Cardiac muscle cell (in vitro differentiated cells and primary cell): ENCODE measurements around the gene GPC5. TPM values are rescaled to one million over a fixed set of nuclear protein-coding genes. Genes with fewer than 3 reads are reported as not detected.
A peak's percentile ranks its signal among the peaks of the same experiment; 100 is the strongest.
"Not testable (repeated sequence)": the region's sequence is repeated elsewhere in the genome, so short reads cannot be mapped to it uniquely, and the experiment has no call there.

Experiments used
- DNase-seq, 2 donors: peaks; one replicate each; pipeline versions ENCODE4 v3.0.0 to v3.0.0-alpha.2; 2010 to 2017; ENCODE audit warnings: low read depth in 1 of 2, low spot score in 1 of 2
- H3K27ac ChIP-seq: fragments of 200-600 bp; sonication (generic); 2 replicates; pipeline ENCODE4 v1.5.1; 2016
- H3K27me3 ChIP-seq: fragments of 200-600 bp; sonication (generic); 2 replicates; pipeline ENCODE4 v1.6.0; 2016; ENCODE audit warnings: control low read depth
- H3K36me3 ChIP-seq: fragments of 200-600 bp; sonication (generic); 2 replicates; pipeline ENCODE4 v1.5.1; 2016; ENCODE audit warnings: control low read depth
- H3K4me1 ChIP-seq: fragments of 200-600 bp; sonication (generic); 2 replicates; pipeline ENCODE4 v1.8.1; 2017; ENCODE audit warnings: low read depth, mild to moderate bottlenecking, mixed run types
- H3K4me3 ChIP-seq: fragments of 200-600 bp; sonication (generic); 2 replicates; pipeline ENCODE4 v1.5.1; 2016; ENCODE audit warnings: mild to moderate bottlenecking
- H3K9me3 ChIP-seq: fragments of 200-600 bp; sonication (generic); 2 replicates; pipeline ENCODE4 v1.5.1; 2017; ENCODE audit warnings: low read depth, mild to moderate bottlenecking, control low read depth
- CTCF ChIP-seq: IDR thresholded peaks from 2 replicates; pipeline ENCODE4 v1.5.1; 2012; ENCODE audit warnings: low read depth, mild to moderate bottlenecking, low read length
- polyA plus RNA-seq: library from polyadenylated mRNA; unstranded; fragments of >200 nt; fragmentation: Nextera tagmentation; extraction: Ambion mirVana; gene quantifications from 2 replicates; pipeline ENCODE4 v1.2.1, GENCODE V29; 2016
- total RNA-seq: library from RNA; depleted of rRNA; stranded (reverse); fragments of >200 nt; gene quantifications from 2 replicates; pipeline ENCODE4 v1.2.3, GENCODE V29; 2016

The GPC5 gene
- total and polyA plus RNA-seq, 2 experiments from 2014 or later = 0.97 to 3.3 TPM

GRCh38 chr13:92745258-92745657 lies 1346.8 kb downstream of the GPC5 start:
- H3K27me3 ChIP-seq = no peaks in the 10 kb centered on the region
- no peaks in the 10 kb centered on the region for H3K4me1 ChIP-seq
- H3K36me3 ChIP-seq = no peaks in the 10 kb centered on the region
- no peaks in the 10 kb centered on the region for H3K9me3 ChIP-seq
- no peak for DNase-seq
- H3K27ac ChIP-seq = no peak overlapping the region
- no peak overlapping the region for H3K4me3 ChIP-seq
- no peak for TF ChIP-seq CTCF

GRCh38 chr13:92752705-92753104 lies 1354.3 kb downstream of the GPC5 start:
- H3K4me3 ChIP-seq, DNase-seq, H3K27ac ChIP-seq, H3K36me3 ChIP-seq, H3K27me3 ChIP-seq, H3K4me1 ChIP-seq, H3K9me3 ChIP-seq: not testable (repeated sequence)

GRCh38 chr13:92761710-92762109 lies 1363.3 kb downstream of the GPC5 start:
- no peaks in the 10 kb centered on the region for H3K36me3 ChIP-seq
- H3K4me1 ChIP-seq = no peaks in the 10 kb centered on the region
- TF ChIP-seq CTCF = no peak
- no peaks in the 10 kb centered on the region for H3K27me3 ChIP-seq
- DNase-seq = no peak
- H3K27ac ChIP-seq = no peak overlapping the region
- no peaks in the 10 kb centered on the region for H3K9me3 ChIP-seq
- no peak overlapping the region for H3K4me3 ChIP-seq

GRCh38 chr13:92767468-92767867 lies 1369.0 kb downstream of the GPC5 start:
- no peaks in the 10 kb centered on the region for H3K9me3 ChIP-seq
- no peaks in the 10 kb centered on the region for H3K36me3 ChIP-seq
- H3K4me1 ChIP-seq = no peaks in the 10 kb centered on the region
- no peak overlapping the region for H3K27ac ChIP-seq
- no peak for TF ChIP-seq CTCF
- DNase-seq = no peak
- no peak overlapping the region for H3K4me3 ChIP-seq
- no peaks in the 10 kb centered on the region for H3K27me3 ChIP-seq

GRCh38 chr13:92768602-92769001 lies 1370.2 kb downstream of the GPC5 start:
- H3K4me1 ChIP-seq = no peaks in the 10 kb centered on the region
- H3K27me3 ChIP-seq = no peaks in the 10 kb centered on the region
- H3K27ac ChIP-seq = no peak overlapping the region
- H3K9me3 ChIP-seq = no peaks in the 10 kb centered on the region
- no peak overlapping the region for H3K4me3 ChIP-seq
- DNase-seq = no peak
- no peak for TF ChIP-seq CTCF
- H3K36me3 ChIP-seq = no peaks in the 10 kb centered on the region

- Histone ChIP-seq H3K4me1 (no peaks in the 10 kb centered on the region), H3K27ac (no peak overlapping the region), H3K27me3 (no peaks in the 10 kb centered on the region), H3K9me3 (no peaks in the 10 kb centered on the region), H3K4me3 (no peak overlapping the region), H3K36me3 (no peaks in the 10 kb centered on the region)
- no peak for TF ChIP-seq CTCF
- peak in 1 of 2 donors; percentile 65 for DNase-seq
These were observed 1370.6 kb downstream of the GPC5 start for GRCh38 chr13:92769046-92769445.
